HG03196 (cell line): ENCODE measurements around the gene NBEAL1.
"Not testable (repeated sequence)": the region's sequence is repeated elsewhere in the genome, so short reads cannot be mapped to it uniquely, and the experiment has no call there.

ENCODE experiments used
- ATAC-seq: cut with Tn5 transposase; IDR thresholded peaks from one replicate; pipeline ENCODE4 v1.9.1; 2021; ENCODE audit not compliant: unreplicated experiment

The NBEAL1 gene

GRCh38 chr2:203038586-203038985 is 23.9 kb downstream of the NBEAL1 start:
- no peak for ATAC-seq

- not testable (repeated sequence) for ATAC-seq
These were observed 24.5 kb downstream of the NBEAL1 start for GRCh38 chr2:203039211-203039610.

- ATAC-seq, result no peak
These were observed 26.4 kb downstream of the NBEAL1 start for GRCh38 chr2:203040966-203041521.

- no peak for ATAC-seq
These were observed 27.5 kb downstream of the NBEAL1 start for GRCh38 chr2:203042178-203042577.

GRCh38 chr2:203043226-203043625 is 28.6 kb downstream of the NBEAL1 start:
- no peak for ATAC-seq

GRCh38 chr2:203045867-203046266 is 31.2 kb downstream of the NBEAL1 start:
- ATAC-seq, result no peak

GRCh38 chr2:203052539-203052938 is 37.9 kb downstream of the NBEAL1 start:
- no peak for ATAC-seq

GRCh38 chr2:203059567-203060240 is 45.0 kb downstream of the NBEAL1 start:
- ATAC-seq, result no peak

- ATAC-seq, result no peak
These were observed 46.7 kb downstream of the NBEAL1 start for GRCh38 chr2:203061346-203061745.

- no peak for ATAC-seq
These were observed 47.5 kb downstream of the NBEAL1 start for GRCh38 chr2:203062126-203062525.

GRCh38 chr2:203066519-203067091 is 51.9 kb downstream of the NBEAL1 start:
- not testable (repeated sequence) for ATAC-seq

GRCh38 chr2:203070701-203071100 is 56.0 kb downstream of the NBEAL1 start:
- no peak for ATAC-seq

GRCh38 chr2:203071148-203071547 is 56.5 kb downstream of the NBEAL1 start:
- no peak for ATAC-seq

GRCh38 chr2:203072371-203072770 is 57.7 kb downstream of the NBEAL1 start:
- ATAC-seq, result no peak

- ATAC-seq, result no peak
These were observed 62.8 kb downstream of the NBEAL1 start for GRCh38 chr2:203077451-203077850.

- no peak for ATAC-seq
These were observed 65.9 kb downstream of the NBEAL1 start for GRCh38 chr2:203080447-203081045.

- ATAC-seq, result no peak
These were observed 68.7 kb downstream of the NBEAL1 start for GRCh38 chr2:203083328-203083727.

- ATAC-seq, result not testable (repeated sequence)
These were observed 71.7 kb downstream of the NBEAL1 start for GRCh38 chr2:203086381-203086780.

- not testable (repeated sequence) for ATAC-seq
These were observed 76.0 kb downstream of the NBEAL1 start for GRCh38 chr2:203090721-203091120.

GRCh38 chr2:203097735-203098134 is 83.1 kb downstream of the NBEAL1 start:
- ATAC-seq, result no peak

GRCh38 chr2:203102357-203102756 is 87.7 kb downstream of the NBEAL1 start:
- not testable (repeated sequence) for ATAC-seq

GRCh38 chr2:203104273-203104672 is 89.6 kb downstream of the NBEAL1 start:
- no peak for ATAC-seq
